Esophagus muscularis mucosa (tissue), 4 donors: ENCODE measurements around the gene PLN. TPM values are rescaled to one million over a fixed set of nuclear protein-coding genes. Genes with fewer than 3 reads are reported as not detected.

Source experiments
- DNase-seq: peaks from one replicate; pipeline ENCODE4 v3.0.0-alpha.2; 2017; ENCODE audit errors: extremely low spot score
- H3K27ac ChIP-seq, 4 donors: fragments of 200-600 bp; sonication (generic); replicated peaks in 1 of 4; 1 replicate in 3 of 4; 2 replicates in 1 of 4; pipeline ENCODE4 v1.5.1; 2016 to 2019; ENCODE audit warnings: mild to moderate bottlenecking in 1 of 4
- H3K27me3 ChIP-seq, 4 donors: fragments of 200-600 bp; sonication (generic); one replicate each; pipeline versions ENCODE4 v1.5.1 to v1.6.0; 2016 to 2019
- H3K36me3 ChIP-seq, 4 donors: fragments of 200-600 bp; sonication (generic); one replicate each; pipeline ENCODE4 v1.5.1; 2016 to 2019
- H3K4me1 ChIP-seq, 4 donors: fragments of 200-600 bp; sonication (generic); one replicate each; pipeline ENCODE4 v1.5.1; 2016 to 2019
- H3K4me3 ChIP-seq, 4 donors: fragments of 200-600 bp; sonication (generic); 1 replicate in 2 of 4; 2 replicates in 2 of 4; pipeline ENCODE4 v1.5.1; 2016 to 2019; ENCODE audit warnings: mild to moderate bottlenecking in 4 of 4, moderate library complexity in 1 of 4
- H3K9me3 ChIP-seq, 4 donors: fragments of 200-600 bp; sonication (generic); 1 replicate in 3 of 4; 2 replicates in 1 of 4; pipeline ENCODE4 v1.5.1; 2016 to 2019
- EP300 ChIP-seq: sonication (generic); formaldehyde crosslinking; IDR thresholded peaks from one replicate; pipeline ENCODE4 v1.6.1; 2017; ENCODE audit warnings: antibody characterized with exemption
- POLR2A ChIP-seq: fragments of 450-650 bp; IDR thresholded peaks from one replicate; pipeline ENCODE4 v1.6.1; 2017; ENCODE audit warnings: antibody characterized with exemption, moderate library complexity, mild to moderate bottlenecking, low read depth
- POLR2AphosphoS5 ChIP-seq, 2 donors: sonication (generic); formaldehyde crosslinking; IDR thresholded peaks; one replicate each; pipeline ENCODE4 v1.6.1; 2017; ENCODE audit warnings: antibody characterized with exemption in 2 of 2
- WGBS: methylation state at CpG from one replicate; pipeline ENCODE4 v1.1.5; 2018; 5-methylcytosine and 5-hydroxymethylcytosine counted together
- intact Hi-C: fragments of 100-400 bp; cut with DNase I; formaldehyde crosslinking; loops from one replicate; pipeline ENCODE4 v1.15.1; 2023
- total RNA-seq, 4 donors: library from RNA; depleted of rRNA; stranded (reverse); fragments of >200 nt; gene quantifications; one replicate each; pipeline versions ENCODE4 v1.1.0 to v1.2.1, GENCODE V29; 2016
- TF ChIP-seq, protein P1 (sequence below), 3 experiments: fragments of 200-600 bp in 2 of 3; fragments of 450-650 bp in 1 of 3; sonication (generic) in 2 of 3; IDR thresholded peaks; one replicate each; pipeline ENCODE4 v1.5.1; 2017 to 2019; ENCODE audit warnings: antibody characterized with exemption in 3 of 3, mild to moderate bottlenecking in 2 of 3, moderate library complexity in 1 of 3

The PLN gene
- total RNA-seq, 4 donors from 2014 or later = 262 to 431 (median 319) TPM

DNA sequence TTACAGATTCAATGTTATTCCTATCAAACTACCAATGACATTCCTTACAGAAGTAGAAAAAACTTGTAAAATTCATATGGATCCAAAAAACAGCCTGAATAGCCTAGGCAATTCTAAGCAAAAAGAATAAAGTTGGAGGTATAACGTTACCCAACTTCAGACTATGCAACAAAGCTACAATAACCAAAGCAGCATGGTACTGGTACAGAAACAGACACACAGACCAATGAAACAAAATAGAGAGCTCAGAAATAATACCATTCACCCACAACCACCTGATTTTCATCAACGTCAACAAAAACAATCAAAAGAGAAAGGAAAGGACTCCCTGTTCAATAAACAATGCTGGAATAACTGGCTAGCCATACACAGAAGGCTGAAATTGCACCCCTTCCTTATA is 17.2 kb upstream of the PLN start:
- Histone ChIP-seq H3K4me1 (peaks cover 21 to 41% (median 24%) of the 10 kb centered on the region in 4 donors), H3K27ac (no peak overlapping the region), H3K4me3 (no peak overlapping the region), H3K9me3 (no peaks in the 10 kb centered on the region), H3K36me3 (no peaks in the 10 kb centered on the region), H3K27me3 (no peaks in the 10 kb centered on the region)
- DNase-seq = no peak
- intact Hi-C loops = no loop called here
- TF ChIP-seq POLR2AphosphoS5 (IDR thresholded peaks at IDR 0.05) = no peak
- TF ChIP-seq POLR2A = no peak
- no peak for TF ChIP-seq EP300
- TF ChIP-seq, protein P1, sequence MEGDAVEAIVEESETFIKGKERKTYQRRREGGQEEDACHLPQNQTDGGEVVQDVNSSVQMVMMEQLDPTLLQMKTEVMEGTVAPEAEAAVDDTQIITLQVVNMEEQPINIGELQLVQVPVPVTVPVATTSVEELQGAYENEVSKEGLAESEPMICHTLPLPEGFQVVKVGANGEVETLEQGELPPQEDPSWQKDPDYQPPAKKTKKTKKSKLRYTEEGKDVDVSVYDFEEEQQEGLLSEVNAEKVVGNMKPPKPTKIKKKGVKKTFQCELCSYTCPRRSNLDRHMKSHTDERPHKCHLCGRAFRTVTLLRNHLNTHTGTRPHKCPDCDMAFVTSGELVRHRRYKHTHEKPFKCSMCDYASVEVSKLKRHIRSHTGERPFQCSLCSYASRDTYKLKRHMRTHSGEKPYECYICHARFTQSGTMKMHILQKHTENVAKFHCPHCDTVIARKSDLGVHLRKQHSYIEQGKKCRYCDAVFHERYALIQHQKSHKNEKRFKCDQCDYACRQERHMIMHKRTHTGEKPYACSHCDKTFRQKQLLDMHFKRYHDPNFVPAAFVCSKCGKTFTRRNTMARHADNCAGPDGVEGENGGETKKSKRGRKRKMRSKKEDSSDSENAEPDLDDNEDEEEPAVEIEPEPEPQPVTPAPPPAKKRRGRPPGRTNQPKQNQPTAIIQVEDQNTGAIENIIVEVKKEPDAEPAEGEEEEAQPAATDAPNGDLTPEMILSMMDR (IDR thresholded peaks at IDR 0.05) = no peak
- WGBS = 98% methylated on average over 2 of the region's 2 CpGs

DNA sequence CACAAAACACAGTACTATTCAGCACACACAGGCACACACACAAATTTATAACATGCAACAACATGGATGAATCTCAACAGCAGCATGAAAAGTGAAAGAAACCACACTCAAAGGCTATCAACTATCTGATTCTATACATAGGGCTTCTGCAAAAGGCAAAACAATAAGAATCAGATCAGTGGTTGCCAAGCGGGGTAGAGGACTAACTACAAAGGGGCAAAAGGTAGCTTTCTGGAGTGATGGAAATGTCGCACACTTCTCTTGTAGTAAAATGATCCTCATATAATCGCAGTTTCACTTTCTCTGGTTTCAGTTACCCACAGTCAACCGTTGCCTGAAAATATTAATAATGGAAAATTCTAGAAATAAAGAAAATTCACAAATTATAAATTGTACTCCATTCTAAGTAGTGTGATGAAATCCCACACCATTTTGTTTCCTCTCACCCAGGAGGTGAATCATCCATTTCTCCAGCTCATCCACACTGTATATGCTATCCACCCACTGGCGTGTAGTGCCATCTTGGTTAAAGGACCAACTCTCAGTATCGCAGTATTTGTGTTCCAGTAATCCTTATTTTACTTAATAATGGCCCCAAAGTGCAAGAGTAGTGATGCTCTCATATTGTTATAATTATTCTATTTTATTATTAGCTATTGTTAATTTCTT is 12.8 kb upstream of the PLN start:
- H3K36me3 ChIP-seq = no peaks in the 10 kb centered on the region

DNA sequence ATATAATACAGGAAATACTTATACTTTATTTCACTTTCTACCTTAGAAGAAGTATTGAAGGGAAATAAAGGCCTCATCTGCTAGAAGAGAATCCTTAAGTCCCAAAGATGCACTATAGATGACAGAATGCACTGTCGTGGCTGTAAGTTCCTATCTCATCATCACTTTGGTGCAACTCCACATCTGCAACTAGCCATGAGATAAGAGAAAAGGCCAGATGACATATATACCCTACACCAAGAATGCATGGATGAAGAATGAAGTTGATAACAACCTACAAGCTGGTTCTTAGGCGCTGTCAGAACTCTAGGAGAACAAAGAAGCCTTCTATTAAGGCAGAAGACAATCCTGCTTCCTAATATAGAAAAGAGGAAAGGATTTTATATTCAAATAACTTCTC is 11.6 kb upstream of the PLN start:
- H3K36me3 ChIP-seq = no peaks in the 10 kb centered on the region
- WGBS = 91% methylated on average over 2 of the region's 2 CpGs
- H3K27me3 ChIP-seq = no peaks in the 10 kb centered on the region
- DNase-seq = no peak
- no peaks in the 10 kb centered on the region for H3K9me3 ChIP-seq
- TF ChIP-seq, protein P1 (IDR thresholded peaks at IDR 0.05) = no peak
- TF ChIP-seq POLR2A (no peak), POLR2AphosphoS5 (IDR thresholded peaks at IDR 0.05) (no peak), EP300 (no peak)
- peak overlapping the region in 1 of 4 donors; percentile 52 for H3K27ac ChIP-seq
- no peak overlapping the region for H3K4me3 ChIP-seq
- peaks cover 0 to 26% (median 17%) of the 10 kb centered on the region in 4 donors for H3K4me1 ChIP-seq
- intact Hi-C loops = no loop called here

More for the DNA sequence above, 12.8 kb upstream of the PLN start:
- WGBS = 95% methylated on average over 6 of the region's 6 CpGs
- TF ChIP-seq EP300 (no peak), POLR2AphosphoS5 (IDR thresholded peaks at IDR 0.05) (no peak), POLR2A (no peak)
- TF ChIP-seq, protein P1 (IDR thresholded peaks at IDR 0.05) = no peak
- Histone ChIP-seq H3K27me3 (no peaks in the 10 kb centered on the region), H3K9me3 (no peaks in the 10 kb centered on the region), H3K4me1 (peaks cover 0 to 18% (median 11%) of the 10 kb centered on the region in 4 donors), H3K4me3 (no peak overlapping the region), H3K27ac (no peak overlapping the region)
- intact Hi-C loops = no loop called here
- no peak for DNase-seq

DNA sequence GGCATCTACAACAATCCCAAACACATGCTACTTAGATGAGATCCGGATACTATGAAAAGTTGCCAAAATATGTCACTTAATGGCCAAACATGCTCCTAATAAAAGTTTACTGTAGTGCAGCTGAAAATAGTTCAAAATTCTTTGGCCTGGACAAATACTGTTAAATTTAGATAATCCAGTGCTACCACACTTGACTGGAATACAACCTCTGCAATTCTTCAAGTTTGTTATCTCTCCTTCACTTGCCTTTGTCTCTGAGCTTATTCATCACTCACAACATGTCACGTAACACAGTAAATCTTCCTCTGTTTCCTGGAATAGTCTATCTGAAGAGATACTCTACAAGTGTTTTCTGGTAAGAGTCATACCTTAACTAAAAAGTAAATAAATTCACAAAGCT is 10.5 kb upstream of the PLN start:
- Histone ChIP-seq H3K4me3 (no peak overlapping the region), H3K4me1 (peaks cover 0 to 33% (median 22%) of the 10 kb centered on the region in 4 donors), H3K9me3 (no peaks in the 10 kb centered on the region), H3K27ac (peak overlapping the region; percentile 9 to 52 (median 37)), H3K36me3 (no peaks in the 10 kb centered on the region), H3K27me3 (no peaks in the 10 kb centered on the region)
- intact Hi-C loops = no loop called here
- TF ChIP-seq POLR2A (no peak), EP300 (no peak), POLR2AphosphoS5 (IDR thresholded peaks at IDR 0.05) (no peak)
- TF ChIP-seq, protein P1 (IDR thresholded peaks at IDR 0.05) = no peak
- DNase-seq = no peak
- 28% methylated on average over 2 of the region's 2 CpGs for WGBS
